ENCODE measurements around the gene GRAMD1B.

The GRAMD1B gene

DNA sequence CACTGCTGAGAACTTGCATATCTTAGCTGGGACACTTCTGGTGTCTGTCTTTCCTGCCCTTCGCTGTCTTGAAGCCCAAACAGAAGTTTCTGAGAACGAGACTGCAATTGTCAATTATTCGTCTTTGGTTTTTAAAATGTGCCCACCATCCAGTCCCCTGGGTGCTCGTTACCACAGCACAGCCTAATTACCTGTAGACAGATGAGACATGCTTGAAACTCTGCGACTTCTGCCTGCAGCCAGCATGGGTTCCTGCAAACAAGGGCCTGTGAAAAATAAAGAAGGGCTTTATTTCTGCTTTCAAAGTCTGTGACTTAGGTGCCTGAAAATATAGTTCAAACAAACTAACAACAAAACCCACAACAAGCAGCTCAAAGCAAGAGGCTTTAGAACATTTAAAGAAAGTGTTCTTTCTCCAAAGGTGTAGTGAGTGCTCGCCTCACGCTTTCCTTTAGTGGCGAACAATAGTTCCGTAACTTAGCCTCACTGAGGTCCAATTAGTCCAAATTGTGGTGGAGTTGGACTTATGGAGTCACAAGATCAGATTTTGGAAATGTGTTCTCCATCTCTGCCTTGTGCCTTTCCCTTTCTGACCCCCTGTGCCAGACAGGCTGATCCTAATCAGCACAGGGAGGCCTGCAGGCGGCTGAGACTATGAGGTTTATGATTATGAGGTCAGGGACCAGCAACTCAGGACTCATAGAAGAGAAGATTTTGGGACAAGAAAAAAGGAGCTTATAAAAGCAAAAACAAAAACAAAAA lies 20.4 kb upstream of the GRAMD1B start:
- no peak for DNase-seq (ENCODE audit: low spot score)

DNA sequence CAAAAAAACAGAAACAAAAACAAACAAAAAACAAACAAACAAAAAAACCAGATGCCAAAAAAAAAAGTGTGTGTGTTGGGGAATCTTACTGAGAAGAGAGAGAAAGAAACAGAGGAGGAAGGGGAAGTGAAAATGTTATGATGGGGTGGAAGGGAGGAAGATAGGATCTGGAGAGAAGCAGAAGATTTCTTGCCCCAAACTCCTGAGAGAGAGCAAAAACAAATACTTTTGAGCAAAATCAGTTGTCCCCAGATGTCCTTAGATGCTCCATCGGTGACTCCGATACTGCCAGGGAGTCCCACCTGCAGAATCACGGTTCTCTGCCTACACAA lies 19.9 kb upstream of the GRAMD1B start:
- DNase-seq (ENCODE audit: low spot score) = no peak

DNA sequence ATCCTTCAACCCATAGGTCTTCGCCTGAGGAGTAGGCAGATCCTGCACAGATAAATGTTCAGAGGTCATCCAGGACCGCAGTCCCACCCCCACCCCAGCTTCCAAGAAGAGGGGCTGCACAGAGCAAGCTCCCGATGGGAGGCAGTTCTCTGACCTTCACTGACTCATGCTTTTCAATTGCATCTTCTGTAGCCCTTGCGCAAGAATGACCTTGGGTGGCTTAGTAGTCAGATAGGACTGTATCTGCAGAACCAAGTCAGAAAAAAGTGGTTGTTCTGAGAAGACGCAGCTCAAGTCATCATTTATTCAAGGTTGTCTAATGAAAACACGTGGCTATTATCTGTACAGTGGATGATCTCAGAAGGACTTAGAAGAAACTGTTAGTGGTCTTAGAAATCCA lies 16.4 kb upstream of the GRAMD1B start:
- no peak for DNase-seq (ENCODE audit: low spot score)

DNA sequence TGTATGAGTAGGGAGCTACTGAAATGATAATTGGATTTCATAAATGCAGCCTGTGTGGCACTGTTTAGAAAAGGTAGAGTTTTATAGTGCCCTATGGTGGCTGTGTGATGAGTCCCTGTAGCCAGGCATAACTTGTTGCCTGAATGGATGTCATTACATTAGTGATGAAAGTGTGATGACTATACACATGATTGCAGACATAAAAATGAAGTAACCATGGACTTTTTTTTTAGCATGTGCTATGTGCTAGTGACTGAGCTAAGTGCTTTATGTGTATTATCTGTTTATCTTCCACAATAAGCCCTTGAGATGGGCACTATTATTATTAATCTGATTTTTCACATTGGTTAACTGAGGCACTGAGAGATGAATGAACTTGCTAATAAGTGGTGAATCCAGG lies 13.5 kb upstream of the GRAMD1B start:
- DNase-seq (ENCODE audit: low spot score) = no peak

DNA sequence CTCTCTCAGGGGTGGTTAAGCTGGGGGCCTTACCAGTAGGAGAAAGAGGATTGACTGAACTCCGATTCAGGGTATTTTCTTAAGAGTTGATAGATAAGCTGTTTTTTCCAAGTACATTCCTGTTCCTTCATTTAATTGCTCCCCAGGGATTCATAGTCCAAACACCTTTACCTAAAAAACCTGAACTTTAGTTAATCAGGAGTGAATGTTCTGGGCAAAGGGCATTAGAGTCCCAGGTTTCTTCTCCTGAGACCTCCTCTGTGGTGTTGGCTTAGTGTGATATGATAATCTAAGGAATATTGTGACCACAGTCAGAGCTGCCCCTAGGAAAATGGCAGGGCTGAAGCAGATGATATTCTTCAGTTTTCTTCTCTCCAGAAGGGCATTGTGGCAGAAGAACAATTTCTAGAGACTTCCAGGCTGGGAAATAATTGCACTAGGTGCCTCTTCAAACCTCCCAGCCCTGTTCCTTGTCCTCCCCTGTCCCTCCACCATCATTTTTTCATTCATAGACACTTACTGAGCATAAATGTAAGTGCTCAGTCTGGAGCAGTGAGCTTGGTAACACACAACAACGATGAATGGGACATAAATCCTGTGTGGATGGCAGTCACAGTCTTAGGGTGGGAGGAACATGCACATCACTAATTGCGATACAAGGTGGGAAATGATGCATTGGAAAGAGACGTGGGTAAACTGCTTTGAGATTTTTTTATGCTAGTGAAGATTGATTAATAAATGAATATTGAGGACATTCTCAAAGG lies 11.5 kb upstream of the GRAMD1B start:
- DNase-seq (ENCODE audit: low spot score) = no peak

DNA sequence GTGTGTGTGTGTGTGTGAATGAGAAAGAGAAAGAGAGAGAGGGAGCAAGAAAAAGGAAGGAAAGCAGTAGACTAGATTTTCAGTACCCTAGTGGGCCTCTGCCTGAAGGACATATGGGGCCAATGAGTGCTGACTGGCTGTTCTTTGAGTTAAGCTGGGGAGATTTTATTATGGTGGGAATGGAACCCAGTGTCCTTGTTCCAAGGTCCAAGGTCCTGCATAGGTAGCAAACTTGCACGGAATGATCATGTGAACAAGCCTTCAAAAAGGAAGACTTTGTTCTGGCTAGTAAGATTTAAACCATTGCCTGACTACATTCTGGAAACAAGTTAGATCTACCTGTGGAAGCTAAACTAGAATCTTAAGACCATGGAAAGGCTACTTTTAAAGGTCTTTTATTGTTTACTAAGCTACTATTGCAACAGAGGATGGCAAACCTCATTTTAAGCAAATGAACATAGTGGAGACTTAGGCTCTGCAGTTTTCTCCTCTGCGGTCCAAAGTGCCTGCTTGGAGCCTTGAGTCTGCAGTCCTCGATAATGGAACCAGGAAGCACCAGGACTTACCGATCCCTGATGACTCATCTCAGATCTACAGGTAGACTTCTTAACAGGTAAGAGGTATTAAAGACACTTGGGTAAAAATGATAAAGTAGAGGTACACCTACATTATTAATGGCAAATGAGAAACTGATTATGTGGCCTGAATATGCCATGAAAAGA lies 10.2 kb upstream of the GRAMD1B start:
- no peak for DNase-seq (ENCODE audit: low spot score)

DNA sequence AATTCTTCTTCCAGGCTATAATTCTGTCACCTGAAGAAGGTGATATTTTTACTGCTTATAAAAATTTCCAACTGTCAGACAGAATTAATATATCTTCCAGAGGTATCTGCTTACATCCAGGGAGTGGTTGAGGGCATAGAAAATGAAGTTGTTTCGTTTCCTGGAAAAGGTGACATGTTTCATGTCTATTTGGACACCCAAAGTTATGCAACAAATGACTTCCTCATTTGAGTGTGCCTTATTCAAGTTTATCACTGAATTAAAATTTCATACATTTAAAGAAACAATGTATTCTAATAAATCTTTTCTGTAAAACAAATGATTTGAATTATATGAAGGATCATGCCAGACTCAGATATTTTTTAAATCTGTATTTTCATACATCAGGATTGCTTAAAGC lies 8.5 kb upstream of the GRAMD1B start:
- no peak for DNase-seq (ENCODE audit: low spot score)

DNA sequence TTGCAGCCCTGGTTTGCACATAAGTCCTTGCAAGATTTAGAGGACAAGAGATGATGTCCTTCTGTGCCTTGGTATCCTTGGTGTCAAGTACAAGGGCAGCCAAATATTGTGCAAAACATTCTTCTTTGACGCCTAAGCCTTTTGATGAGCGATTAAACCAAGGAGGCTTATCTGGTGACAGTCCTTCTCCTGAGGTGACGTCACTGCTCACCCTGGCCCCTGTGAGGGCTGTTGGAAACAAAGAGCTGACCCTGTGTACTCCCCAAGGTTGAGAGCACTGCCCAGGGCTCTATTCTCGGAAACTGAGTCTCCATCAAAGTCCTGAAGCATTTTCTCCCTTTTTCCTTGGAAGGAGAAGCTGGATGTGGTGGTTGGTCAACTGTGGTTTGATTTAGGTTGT lies 4.7 kb upstream of the GRAMD1B start:
- DNase-seq (ENCODE audit: low spot score) = no peak

DNA sequence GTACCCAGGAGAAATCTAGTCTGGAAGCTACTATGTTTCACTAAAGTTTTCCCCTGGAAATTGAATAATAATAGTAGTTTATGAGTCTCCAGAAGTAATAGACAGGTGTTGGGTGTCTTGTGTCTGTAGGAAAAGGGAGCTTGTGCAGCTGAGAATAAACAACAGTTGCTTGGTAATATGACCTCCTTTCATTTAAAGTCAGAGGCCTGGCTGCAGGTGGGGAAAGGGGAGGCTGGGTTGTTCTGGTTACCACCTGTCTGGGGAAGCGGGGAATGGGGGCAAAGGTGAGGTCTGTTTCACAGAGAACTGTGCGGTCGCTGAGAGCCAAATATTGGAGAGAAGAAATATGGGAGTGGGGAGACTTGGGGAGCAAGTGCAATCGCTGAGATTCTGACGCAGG lies 3.3 kb upstream of the GRAMD1B start:
- DNase-seq (ENCODE audit: low spot score) = no peak

DNA sequence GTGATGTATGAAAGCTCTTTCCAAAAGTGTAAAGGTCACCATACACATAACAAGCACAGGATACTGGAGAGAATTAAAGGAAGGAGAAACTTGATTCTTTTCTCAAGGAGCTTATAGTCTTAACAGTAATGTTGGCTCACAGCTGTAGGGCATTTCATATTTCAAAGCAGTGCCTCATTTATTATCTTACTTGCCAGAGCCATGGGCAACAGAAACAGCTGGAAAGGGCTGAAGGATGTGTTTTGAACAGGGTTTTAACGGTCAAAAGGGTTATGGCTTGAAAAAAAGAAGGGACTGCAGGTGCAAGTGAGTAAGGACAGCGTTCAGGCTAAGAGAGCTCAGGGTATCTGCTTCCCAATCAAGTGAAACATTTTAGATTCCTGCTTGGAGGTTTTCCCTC lies 2.7 kb upstream of the GRAMD1B start:
- no peak for DNase-seq (ENCODE audit: low spot score)

DNA sequence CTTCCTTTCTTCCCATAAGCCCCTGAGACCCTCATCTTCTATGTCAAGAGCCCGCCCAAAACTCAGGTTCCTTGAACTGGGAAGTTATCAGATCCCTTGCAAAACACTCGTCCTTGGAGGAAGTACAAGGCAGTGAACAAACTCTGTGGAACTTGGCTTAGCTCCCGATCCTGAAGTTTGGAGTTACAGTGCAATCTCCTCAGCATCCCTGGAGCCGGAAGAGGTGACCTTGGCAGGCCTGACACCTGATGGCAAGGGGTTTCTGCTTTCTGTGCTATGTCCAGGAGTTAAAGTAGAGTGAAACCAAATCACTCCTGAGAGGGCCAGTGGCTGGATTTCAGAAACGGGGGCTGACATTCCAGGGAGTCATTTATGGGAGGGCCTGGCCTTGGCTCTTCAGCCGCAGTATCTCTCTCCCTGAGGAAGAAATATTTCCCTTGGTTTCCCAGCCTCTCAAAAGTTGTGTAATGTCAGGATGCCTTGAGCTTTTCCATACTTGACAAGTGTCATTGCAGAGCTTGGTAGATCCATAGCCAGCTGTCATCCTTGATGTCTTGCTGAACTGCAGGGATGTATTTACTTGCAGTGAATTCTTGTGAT lies 1.9 kb upstream of the GRAMD1B start:
- no peak for DNase-seq (ENCODE audit: low spot score)

DNA sequence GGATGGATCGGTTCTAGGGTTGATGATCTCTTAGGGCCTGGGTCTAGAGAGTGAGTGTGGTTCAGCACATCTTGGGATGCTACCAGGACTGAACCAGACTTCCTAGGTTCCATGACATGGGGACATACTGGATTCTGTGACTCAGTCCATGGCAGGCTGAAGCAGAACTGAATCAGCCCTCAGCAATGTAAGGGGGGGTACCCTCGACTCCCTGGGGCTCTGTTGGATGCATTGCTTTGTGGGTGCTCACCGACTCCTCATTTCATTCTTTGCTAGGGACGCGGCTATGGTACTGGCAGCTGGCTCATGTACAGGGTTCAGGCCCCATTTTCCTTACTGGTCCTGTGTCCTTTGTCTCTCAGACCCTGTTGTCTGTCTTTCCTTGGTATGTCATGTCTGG lies 733 bp upstream of the GRAMD1B start:
- DNase-seq (ENCODE audit: low spot score) = peak; percentile 75

DNA sequence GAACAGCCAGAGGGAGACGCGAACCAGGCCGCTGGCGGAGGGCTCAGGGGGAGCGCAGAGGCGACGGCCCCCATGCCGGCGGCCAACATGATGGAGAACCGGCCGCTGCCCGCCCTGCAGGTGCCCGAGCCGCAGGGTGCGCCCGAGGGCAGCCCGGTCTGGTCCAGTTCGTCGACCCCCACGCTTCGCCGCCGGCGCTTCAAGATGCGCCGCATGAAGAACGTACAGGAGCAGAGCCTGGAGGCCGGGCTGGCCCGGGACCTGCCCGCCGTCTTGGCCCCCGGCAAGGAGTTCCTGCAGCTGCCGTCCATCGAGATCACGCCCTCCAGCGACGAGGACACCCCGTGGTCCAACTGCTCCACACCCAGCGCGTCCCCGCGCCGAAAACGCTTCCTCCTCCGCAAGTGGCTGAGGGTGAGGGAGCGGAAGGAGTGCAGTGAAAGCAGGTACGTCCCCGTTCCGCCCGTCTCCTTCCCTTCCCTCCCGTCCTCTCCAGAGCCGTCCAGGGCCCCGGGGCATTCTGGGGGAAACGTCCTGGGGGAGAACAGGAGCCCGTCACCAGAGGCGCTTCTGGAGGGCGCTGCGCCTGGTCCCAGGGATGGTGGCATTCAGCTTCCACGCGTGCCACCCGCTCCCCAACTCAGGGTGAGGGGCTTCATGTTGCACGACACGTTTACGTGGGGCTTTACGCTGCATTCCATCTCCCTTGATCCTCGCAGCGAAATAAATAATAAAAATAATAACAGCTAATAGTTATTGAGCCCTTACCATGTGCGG lies 840 bp downstream of the GRAMD1B start:
- peak; percentile 39 for DNase-seq (ENCODE audit: low spot score)

DNA sequence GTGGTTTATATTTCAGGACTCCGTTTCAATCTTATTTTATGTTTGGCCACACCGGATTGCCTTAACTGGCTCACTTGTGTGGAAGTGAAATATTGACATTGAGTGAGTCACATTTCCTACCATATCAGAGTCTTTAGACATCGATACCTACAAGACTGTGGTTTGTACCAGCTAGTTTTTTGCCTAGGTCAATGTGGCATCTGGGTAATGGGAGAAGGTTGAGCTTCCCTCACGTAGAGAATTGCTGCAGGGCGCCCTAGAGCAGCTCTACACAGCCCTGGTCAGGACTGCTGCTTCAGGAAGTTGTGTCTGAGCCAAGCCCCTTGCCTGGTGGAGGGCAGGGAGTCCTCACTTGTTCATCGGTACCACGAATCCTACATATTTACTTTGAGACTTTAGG lies 1.6 kb downstream of the GRAMD1B start:
- no peak for DNase-seq (ENCODE audit: low spot score)

DNA sequence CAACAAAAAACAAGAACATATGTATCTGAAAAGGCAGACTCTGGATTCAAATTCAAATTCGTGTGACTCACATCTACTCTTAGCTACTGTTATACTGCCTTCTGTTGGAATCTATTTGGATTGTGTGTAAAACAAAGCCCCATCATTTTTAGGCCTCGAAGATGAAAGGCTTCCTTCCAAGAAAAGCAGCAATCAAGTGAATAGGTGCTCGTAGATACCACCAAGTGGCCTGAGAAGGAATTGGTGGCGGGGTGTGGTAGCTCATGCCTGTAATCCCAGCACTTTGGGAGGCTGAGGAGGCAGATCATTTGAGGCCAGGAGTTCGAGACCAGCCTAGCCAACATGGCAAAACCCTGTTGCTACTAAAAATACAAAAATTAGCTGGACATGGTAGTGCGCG lies 4.2 kb downstream of the GRAMD1B start:
- no peak for DNase-seq (ENCODE audit: low spot score)

DNA sequence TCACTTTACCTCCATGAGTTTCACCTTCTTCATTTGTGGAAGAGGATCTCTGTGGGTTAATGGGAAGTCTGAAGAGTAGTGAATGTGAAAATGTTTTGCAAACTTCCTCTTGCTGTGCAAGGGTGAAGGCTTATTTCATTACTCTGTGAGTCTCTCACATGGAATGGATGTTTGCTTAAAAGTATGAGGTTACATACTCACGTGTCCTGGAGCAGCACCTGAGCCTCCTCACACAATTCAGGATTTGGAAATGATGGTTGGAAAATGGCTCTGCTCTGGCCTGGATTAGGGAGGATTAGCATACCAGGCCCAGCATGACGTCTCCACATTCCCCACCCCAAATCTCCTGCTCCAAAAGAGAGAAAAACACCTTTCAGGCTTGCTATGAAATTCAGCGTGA lies 4.8 kb downstream of the GRAMD1B start:
- DNase-seq (ENCODE audit: low spot score) = no peak

DNA sequence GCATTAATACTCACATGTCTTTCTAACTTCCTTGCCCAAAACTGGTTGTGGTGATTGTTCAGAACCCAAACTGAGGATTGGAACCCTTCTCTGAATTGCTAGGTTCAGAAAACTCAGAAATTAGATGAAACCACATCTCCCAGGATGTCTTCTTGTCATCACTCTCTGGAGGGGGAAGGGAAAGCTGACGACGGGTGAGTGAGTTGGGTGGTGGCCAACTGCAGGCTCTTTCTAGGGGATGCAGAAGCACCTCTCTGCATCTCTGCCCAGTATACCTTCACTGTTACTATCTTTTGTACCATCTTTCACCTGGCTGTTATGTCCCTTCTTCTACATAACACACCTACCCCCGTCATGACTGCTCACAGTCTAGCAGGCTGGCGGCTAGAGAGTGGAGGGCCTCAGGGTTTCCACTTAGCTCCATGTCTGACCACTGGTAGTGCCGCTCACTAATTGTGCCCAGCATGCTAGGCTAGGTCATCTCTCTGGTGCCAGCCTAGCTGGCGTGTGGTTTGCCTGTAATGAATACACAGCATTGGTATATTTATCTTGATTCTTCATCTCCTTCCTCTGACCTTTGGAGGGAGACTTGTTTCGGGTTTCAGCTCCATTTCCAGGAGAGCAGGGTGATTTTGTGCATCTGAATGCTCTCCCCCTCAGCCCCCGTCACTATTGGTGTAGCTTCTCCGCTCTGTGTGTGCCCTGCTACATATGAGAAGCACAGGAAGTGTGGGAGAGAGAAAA lies 7.3 kb downstream of the GRAMD1B start:
- DNase-seq (ENCODE audit: low spot score) = no peak

DNA sequence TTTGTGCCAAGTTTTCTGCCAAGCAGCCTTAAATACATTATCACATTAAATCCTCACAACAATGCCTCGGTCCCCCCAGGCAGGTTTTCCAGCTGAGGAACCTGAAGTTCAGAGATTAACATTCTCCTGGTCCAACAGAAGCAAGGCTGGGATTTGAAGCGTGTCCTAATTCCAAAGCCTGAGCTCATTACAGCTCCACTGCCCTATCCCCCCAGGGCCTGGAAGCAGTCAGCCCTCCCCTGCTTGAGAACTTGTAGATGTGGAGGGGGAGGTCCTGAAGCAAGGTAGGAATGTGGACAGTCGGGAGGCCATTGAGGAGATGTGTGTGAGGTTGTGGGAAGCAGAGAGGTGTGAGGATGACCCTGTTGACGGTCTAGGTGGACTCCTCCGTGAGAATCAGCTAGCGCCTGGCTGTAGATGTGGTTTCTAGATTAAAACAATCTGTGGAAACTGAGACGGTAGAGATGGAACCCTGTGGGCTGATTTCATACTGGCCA lies 8.1 kb downstream of the GRAMD1B start:
- no peak for DNase-seq (ENCODE audit: low spot score)

DNA sequence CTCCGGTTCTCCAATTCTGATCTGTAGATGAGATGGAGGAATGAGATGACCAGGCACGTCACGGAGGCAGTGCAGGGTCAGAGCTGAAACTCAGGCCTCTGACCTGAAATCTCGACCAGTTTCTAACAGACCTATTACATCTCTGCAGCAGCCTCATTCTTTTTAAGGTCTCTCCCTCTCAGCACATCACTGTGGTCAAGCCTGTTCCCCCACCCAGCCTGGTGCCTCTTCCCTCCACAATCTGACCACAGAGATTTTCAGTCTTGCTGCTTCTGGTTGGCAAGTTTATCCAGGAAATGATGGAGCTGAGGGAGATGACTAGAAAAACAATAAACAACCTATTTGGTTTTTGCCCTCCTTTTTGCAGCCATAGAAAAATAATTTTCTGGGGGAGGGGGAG lies 9.5 kb downstream of the GRAMD1B start:
- no peak for DNase-seq (ENCODE audit: low spot score)

DNA sequence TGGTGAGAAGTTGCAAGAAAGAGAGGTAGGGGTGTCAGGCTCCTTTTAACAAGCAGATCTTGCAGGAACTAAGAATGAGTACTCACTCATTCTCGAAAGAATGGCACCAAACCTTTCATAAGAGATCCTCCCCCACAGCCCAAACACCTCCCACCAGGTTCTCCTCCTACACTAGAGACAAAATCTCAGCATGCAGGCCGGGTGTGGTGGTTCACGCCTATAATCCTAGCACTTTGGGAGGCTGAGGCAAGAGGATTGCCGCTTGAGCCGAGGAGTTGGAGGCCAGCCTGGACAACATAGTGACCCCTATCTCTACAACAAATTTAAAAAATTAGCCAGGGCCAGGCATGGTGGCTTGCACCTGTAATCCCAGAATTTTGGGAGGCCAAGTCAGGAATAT lies 11.1 kb downstream of the GRAMD1B start:
- no peak for DNase-seq (ENCODE audit: low spot score)

All from AG08396 (cell line).